ENCODE measurements around the gene ARID3A. TPM values are rescaled to one million over a fixed set of nuclear protein-coding genes. Genes with fewer than 3 reads are reported as not detected.

Gene ARID3A
- total RNA-seq, 2 donors from 2014 or later, result 121 to 124 TPM

DNA sequence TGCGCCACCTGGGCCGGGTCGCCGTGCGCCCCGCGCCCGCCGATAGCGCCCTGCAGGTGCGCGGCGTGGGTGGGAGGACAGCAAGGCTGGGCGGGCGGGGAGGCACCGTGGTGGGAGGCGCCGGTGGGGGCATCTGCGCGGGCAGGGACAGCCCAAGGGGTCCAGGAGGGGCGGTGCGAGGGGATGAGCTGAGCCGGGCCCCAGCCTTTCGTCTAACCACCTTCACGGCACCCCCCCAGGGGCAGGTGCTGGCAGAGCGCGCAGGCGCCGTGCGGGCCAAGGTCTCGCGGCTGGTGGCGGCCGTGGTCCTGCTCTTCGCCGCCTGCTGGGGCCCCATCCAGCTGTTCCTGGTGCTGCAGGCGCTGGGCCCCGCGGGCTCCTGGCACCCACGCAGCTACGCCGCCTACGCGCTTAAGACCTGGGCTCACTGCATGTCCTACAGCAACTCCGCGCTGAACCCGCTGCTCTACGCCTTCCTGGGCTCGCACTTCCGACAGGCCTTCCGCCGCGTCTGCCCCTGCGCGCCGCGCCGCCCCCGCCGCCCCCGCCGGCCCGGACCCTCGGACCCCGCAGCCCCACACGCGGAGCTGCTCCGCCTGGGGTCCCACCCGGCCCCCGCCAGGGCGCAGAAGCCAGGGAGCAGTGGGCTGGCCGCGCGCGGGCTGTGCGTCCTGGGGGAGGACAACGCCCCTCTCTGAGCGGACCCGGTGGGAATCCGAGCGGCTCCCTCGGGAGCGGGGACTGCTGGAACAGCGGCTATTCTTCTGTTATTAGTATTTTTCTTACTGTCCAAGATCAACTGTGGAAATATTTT is 5.6 kb upstream of the ARID3A start:
- no peak overlapping the region for H3K4me3 ChIP-seq (ENCODE audit: low read length)
- WGBS, 2 experiments (ENCODE audit: insufficient coverage in 1 of 2, insufficient read length in 1 of 2), result 4 to 6% methylated on average over 37 to 84 of the region's 84 CpGs
- DNase-seq, result peak; percentile 75

DNA sequence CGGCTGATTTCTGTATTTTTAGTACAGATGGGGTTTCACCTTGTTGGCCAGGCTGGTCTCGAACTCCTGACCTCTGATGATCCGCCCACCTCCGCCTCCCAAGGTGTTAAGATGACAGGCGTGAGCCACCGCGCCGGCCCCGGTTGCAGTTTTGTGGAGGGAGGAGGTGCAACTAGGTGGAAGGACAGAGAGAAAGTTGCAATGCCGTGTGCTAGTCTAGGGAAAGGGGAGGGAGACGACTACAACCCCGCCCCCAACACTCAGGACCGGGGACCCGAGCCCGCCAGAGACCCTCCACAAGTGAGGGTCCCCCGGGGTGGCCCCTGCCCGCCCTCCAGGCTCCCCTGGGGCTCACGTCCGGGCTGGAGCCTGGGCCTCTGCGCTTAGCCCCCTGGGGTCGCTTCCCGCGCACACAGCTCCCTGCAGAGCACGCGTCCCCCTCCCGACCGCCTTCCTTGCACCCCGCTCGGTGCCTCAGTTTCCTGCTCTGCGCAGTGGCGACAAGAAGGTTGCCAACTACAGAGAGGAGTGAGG is 1.2 kb upstream of the ARID3A start:
- H3K27ac Mint-ChIP-seq, result peak overlapping the region; percentile 76
- DNase-seq, result peak; percentile 81

More for the DNA sequence above, 5.6 kb upstream of the ARID3A start:
- H3K4me3 Mint-ChIP-seq, result peak overlapping the region; percentile 28
- no peaks in the 10 kb centered on the region for H3K9me3 ChIP-seq (ENCODE audit: control insufficient read depth, low read length)
- TF ChIP-seq, protein P1, sequence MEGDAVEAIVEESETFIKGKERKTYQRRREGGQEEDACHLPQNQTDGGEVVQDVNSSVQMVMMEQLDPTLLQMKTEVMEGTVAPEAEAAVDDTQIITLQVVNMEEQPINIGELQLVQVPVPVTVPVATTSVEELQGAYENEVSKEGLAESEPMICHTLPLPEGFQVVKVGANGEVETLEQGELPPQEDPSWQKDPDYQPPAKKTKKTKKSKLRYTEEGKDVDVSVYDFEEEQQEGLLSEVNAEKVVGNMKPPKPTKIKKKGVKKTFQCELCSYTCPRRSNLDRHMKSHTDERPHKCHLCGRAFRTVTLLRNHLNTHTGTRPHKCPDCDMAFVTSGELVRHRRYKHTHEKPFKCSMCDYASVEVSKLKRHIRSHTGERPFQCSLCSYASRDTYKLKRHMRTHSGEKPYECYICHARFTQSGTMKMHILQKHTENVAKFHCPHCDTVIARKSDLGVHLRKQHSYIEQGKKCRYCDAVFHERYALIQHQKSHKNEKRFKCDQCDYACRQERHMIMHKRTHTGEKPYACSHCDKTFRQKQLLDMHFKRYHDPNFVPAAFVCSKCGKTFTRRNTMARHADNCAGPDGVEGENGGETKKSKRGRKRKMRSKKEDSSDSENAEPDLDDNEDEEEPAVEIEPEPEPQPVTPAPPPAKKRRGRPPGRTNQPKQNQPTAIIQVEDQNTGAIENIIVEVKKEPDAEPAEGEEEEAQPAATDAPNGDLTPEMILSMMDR (conservative IDR thresholded peaks at IDR 0.05), result no peak
- H3K27me3 Mint-ChIP-seq (ENCODE audit: insufficient read depth), result peaks cover 62% of the 10 kb centered on the region
- no peaks in the 10 kb centered on the region for H3K36me3 ChIP-seq (ENCODE audit: control insufficient read depth, insufficient read depth, low read length)
- H3K4me1 Mint-ChIP-seq, result peaks cover 2% of the 10 kb centered on the region
- no peak overlapping the region for H3K27ac ChIP-seq (ENCODE audit: low read depth, low read length)
- peaks cover 55% of the 10 kb centered on the region for H3K27me3 ChIP-seq (ENCODE audit: control insufficient read depth, insufficient read depth, low read length, poor library complexity, severe bottlenecking)
- no peaks in the 10 kb centered on the region for H3K9me3 Mint-ChIP-seq
- no peak overlapping the region for H3K9ac ChIP-seq (ENCODE audit: extremely low read depth, low read length, poor library complexity, severe bottlenecking)
- H3K27ac Mint-ChIP-seq, result no peak overlapping the region
- H3K36me3 Mint-ChIP-seq (ENCODE audit: low read depth), result no peaks in the 10 kb centered on the region
- peaks cover 3% of the 10 kb centered on the region for H3K4me1 ChIP-seq (ENCODE audit: control insufficient read depth, insufficient read depth, low read length)

GRCh38 chr19:925087-925525 is 729 bp upstream of the ARID3A start:
- peaks cover 10% of the 10 kb centered on the region for H3K36me3 Mint-ChIP-seq (ENCODE audit: low read depth)
- 0% methylated on average over 36 to 39 of the region's 39 CpGs for WGBS, 2 experiments (ENCODE audit: insufficient coverage in 1 of 2, insufficient read length in 1 of 2)
- H3K27me3 ChIP-seq (ENCODE audit: control insufficient read depth, insufficient read depth, low read length, poor library complexity, severe bottlenecking), result peaks cover 15% of the 10 kb centered on the region
- H3K27ac Mint-ChIP-seq, result peak overlapping the region; percentile 78
- TF ChIP-seq, protein P1 (conservative IDR thresholded peaks at IDR 0.05), result no peak
- peaks cover 4% of the 10 kb centered on the region for H3K36me3 ChIP-seq (ENCODE audit: control insufficient read depth, insufficient read depth, low read length)
- no peaks in the 10 kb centered on the region for H3K9me3 Mint-ChIP-seq
- no peak for DNase-seq
- peak overlapping the region; percentile 71 for H3K4me3 Mint-ChIP-seq
- peak overlapping the region; percentile 93 for H3K9ac ChIP-seq (ENCODE audit: extremely low read depth, low read length, poor library complexity, severe bottlenecking)
- H3K27me3 Mint-ChIP-seq (ENCODE audit: insufficient read depth), result peaks cover 19% of the 10 kb centered on the region
- no peaks in the 10 kb centered on the region for H3K4me1 Mint-ChIP-seq
- peak overlapping the region; percentile 75 for H3K27ac ChIP-seq (ENCODE audit: low read depth, low read length)
- peak overlapping the region; percentile 83 for H3K4me3 ChIP-seq (ENCODE audit: low read length)
- H3K4me1 ChIP-seq (ENCODE audit: control insufficient read depth, insufficient read depth, low read length), result no peaks in the 10 kb centered on the region
- no peaks in the 10 kb centered on the region for H3K9me3 ChIP-seq (ENCODE audit: control insufficient read depth, low read length)

More for the DNA sequence above, 1.2 kb upstream of the ARID3A start:
- Histone ChIP-seq H3K27me3 (ENCODE audit: control insufficient read depth, insufficient read depth, low read length, poor library complexity, severe bottlenecking) (peaks cover 20% of the 10 kb centered on the region), H3K9me3 (ENCODE audit: control insufficient read depth, low read length) (no peaks in the 10 kb centered on the region), H3K27ac (ENCODE audit: low read depth, low read length) (no peak overlapping the region), H3K4me3 (ENCODE audit: low read length) (peak overlapping the region; percentile 83), H3K36me3 (ENCODE audit: control insufficient read depth, insufficient read depth, low read length) (no peaks in the 10 kb centered on the region), H3K9ac (ENCODE audit: extremely low read depth, low read length, poor library complexity, severe bottlenecking) (peak overlapping the region; percentile 93), H3K4me1 (ENCODE audit: control insufficient read depth, insufficient read depth, low read length) (no peaks in the 10 kb centered on the region)
- Mint-ChIP-seq H3K4me3 (peak overlapping the region; percentile 71), H3K9me3 (no peaks in the 10 kb centered on the region), H3K27me3 (ENCODE audit: insufficient read depth) (peaks cover 24% of the 10 kb centered on the region), H3K36me3 (ENCODE audit: low read depth) (peaks cover 6% of the 10 kb centered on the region), H3K4me1 (no peaks in the 10 kb centered on the region)
- 15 to 16% methylated on average over 22 to 30 of the region's 31 CpGs for WGBS, 2 experiments (ENCODE audit: insufficient coverage in 1 of 2, insufficient read length in 1 of 2)
- TF ChIP-seq, protein P1 (conservative IDR thresholded peaks at IDR 0.05), result no peak

All from endodermal cell (in vitro differentiated cells).